Lung (tissue), 12 donors: ENCODE results near the gene SLC35B2. TPM values are rescaled to one million over a fixed set of nuclear protein-coding genes. Genes with fewer than 3 reads are reported as not detected.

Experiments used
- ATAC-seq: fragments of 200-7000 bp; cut with Tn5 transposase; one replicate; pipeline ENCODE4 v1.9.1; 2020; ENCODE audit warnings: moderate number of reproducible peaks; ENCODE audit not compliant: insufficient read depth, low FRiP score
- DNase-seq, 3 donors: peaks; one replicate each; pipeline ENCODE4 v3.0.0-alpha.2; 2013 to 2017
- H3K27ac ChIP-seq, 2 donors: one replicate each; pipeline ENCODE4 v1.5.1; 2013; ENCODE audit warnings: mild to moderate bottlenecking in 2 of 2, moderate library complexity in 2 of 2, control low read depth in 1 of 2, inconsistent platforms in 1 of 2, low read depth in 1 of 2, low read length in 1 of 2
- H3K27me3 ChIP-seq, 3 donors: one replicate each; pipeline ENCODE4 v1.5.1; 2013; ENCODE audit warnings: low read length in 2 of 3; ENCODE audit not compliant: control insufficient read depth in 3 of 3, insufficient read depth in 3 of 3
- H3K36me3 ChIP-seq, 4 donors: one replicate each; pipeline ENCODE4 v1.5.1; 2013; ENCODE audit warnings: low read length in 4 of 4, mild to moderate bottlenecking in 1 of 4, moderate library complexity in 1 of 4; ENCODE audit not compliant: control insufficient read depth in 4 of 4, insufficient read depth in 4 of 4
- H3K4me1 ChIP-seq, 5 donors: one replicate each; pipeline ENCODE4 v1.5.1; 2013; ENCODE audit warnings: low read length in 5 of 5, mild to moderate bottlenecking in 2 of 5, moderate library complexity in 1 of 5; ENCODE audit not compliant: control insufficient read depth in 5 of 5, insufficient read depth in 5 of 5
- H3K4me3 ChIP-seq: one replicate; pipeline ENCODE4 v1.5.1; 2013; ENCODE audit warnings: mild to moderate bottlenecking, control low read depth, moderate library complexity
- H3K9ac ChIP-seq, 2 donors: one replicate each; pipeline ENCODE4 v1.5.1; 2013; ENCODE audit warnings: low read length in 2 of 2, control low read depth in 1 of 2; ENCODE audit not compliant: insufficient read depth in 1 of 2
- H3K9me3 ChIP-seq, 4 donors: one replicate each; pipeline ENCODE4 v1.5.1; 2013; ENCODE audit warnings: low read length in 3 of 4, mild to moderate bottlenecking in 1 of 4, moderate library complexity in 1 of 4; ENCODE audit not compliant: control insufficient read depth in 4 of 4, insufficient read depth in 3 of 4
- WGBS, 2 donors: extraction: QIAGEN DNeasy Blood & Tissue Kit; methylation state at CpG; one replicate each; pipeline ENCODE4 v1.1.7; 2013; 5-methylcytosine and 5-hydroxymethylcytosine counted together
- polyA plus RNA-seq, 2 donors: library from polyadenylated mRNA; stranded (reverse); fragments of 200-250 nt; gene quantifications; one replicate each; pipeline ENCODE4 v1.2.1, GENCODE V29; 2013
- total RNA-seq, 2 donors: library from RNA; depleted of rRNA in 1 of 2; stranded (reverse); fragments of >200 nt in 1 of 2; gene quantifications; one replicate each; pipeline ENCODE4 v1.2.1, GENCODE V29; 2014 to 2021
- TF ChIP-seq, protein P1 (sequence below): IDR thresholded peaks from 2 replicates; pipeline ENCODE4 v1.5.1; 2012; ENCODE audit warnings: mild to moderate bottlenecking; ENCODE audit errors: control extremely low read depth, extremely low read depth
- donor health status: control.
- donor health status: control.
- donor health status: Bipolar disorder and iron deficiency.
- donor health status: healthy.
- donor health status: DM: yes; HTN: yes; CAD: no.

Gene SLC35B2
- total and polyA plus RNA-seq, 4 donors, result 15.0 to 44.4 (median 34.9) TPM

- peaks cover 27 to 43% (median 36%) of the 10 kb centered on the region in 4 donors for H3K36me3 ChIP-seq
- WGBS, 2 donors, result 26 to 27% methylated on average over 15 of the region's 15 CpGs
- DNase-seq (no peak), ATAC-seq (peak; percentile 2)
- H3K27me3 ChIP-seq, result no peaks in the 10 kb centered on the region
- peak overlapping the region in 1 of 2 donors; percentile 1 for H3K9ac ChIP-seq
- peak overlapping the region; percentile 83 for H3K4me3 ChIP-seq
- H3K27ac ChIP-seq, result peak overlapping the region; percentile 89
- no peaks in the 10 kb centered on the region for H3K9me3 ChIP-seq
- H3K4me1 ChIP-seq, result peaks cover 0 to 19% (median 5%) of the 10 kb centered on the region in 5 donors
- TF ChIP-seq, protein P1, sequence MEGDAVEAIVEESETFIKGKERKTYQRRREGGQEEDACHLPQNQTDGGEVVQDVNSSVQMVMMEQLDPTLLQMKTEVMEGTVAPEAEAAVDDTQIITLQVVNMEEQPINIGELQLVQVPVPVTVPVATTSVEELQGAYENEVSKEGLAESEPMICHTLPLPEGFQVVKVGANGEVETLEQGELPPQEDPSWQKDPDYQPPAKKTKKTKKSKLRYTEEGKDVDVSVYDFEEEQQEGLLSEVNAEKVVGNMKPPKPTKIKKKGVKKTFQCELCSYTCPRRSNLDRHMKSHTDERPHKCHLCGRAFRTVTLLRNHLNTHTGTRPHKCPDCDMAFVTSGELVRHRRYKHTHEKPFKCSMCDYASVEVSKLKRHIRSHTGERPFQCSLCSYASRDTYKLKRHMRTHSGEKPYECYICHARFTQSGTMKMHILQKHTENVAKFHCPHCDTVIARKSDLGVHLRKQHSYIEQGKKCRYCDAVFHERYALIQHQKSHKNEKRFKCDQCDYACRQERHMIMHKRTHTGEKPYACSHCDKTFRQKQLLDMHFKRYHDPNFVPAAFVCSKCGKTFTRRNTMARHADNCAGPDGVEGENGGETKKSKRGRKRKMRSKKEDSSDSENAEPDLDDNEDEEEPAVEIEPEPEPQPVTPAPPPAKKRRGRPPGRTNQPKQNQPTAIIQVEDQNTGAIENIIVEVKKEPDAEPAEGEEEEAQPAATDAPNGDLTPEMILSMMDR, result no peak
Observed at GRCh38 chr6:44255871-44256774, 1.2 kb downstream of the SLC35B2 start.

DNA sequence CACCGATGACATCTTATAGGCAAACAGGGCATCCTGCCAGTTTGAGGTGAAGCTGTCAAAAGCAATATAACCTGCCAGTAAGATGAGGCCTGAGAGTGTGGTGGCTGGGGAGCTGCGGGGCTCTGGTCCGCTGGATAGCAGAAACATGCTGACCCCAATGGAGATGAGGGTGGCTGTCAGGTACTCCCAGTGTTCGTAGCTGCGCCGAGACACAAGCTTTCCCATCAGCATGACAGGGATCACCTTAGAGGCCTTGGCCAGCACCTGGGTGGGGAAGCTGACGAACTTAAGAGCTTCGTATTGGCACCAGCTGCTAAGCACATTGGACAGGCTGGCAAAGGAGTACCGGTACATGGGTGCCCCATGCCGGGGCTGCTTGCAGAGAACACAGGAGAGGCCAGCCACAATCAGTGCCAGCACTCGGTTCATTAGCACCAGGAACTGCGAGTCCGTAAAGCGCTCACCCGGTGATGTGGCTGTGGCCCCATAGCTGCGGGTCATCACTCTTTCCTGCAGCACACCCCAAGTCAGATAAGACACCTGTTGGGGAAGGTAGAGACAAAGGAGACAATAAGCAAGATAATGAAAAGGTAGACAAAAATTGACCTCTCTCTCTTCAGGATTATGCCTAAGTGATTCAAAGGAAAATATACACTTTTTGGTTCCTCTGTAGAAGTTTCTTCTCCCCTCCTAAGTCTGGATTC is 2.1 kb downstream of the SLC35B2 start:
- Histone ChIP-seq H3K9me3 (no peaks in the 10 kb centered on the region), H3K4me3 (no peak overlapping the region), H3K36me3 (peaks cover 36 to 46% (median 42%) of the 10 kb centered on the region in 4 donors), H3K27ac (no peak overlapping the region), H3K4me1 (peaks cover 0 to 19% (median 5%) of the 10 kb centered on the region in 5 donors), H3K9ac (no peak overlapping the region), H3K27me3 (no peaks in the 10 kb centered on the region)
- WGBS, 2 donors, result 77 to 83% methylated on average over 16 of the region's 16 CpGs
- no peak for DNase-seq
- TF ChIP-seq, protein P1, result no peak
- no peak for ATAC-seq

GRCh38 chr6:44254191-44255104 is 2.9 kb downstream of the SLC35B2 start:
- no peaks in the 10 kb centered on the region for H3K9me3 ChIP-seq
- TF ChIP-seq, protein P1, result no peak
- ATAC-seq (no peak), DNase-seq (no peak)
- peaks cover 0 to 19% (median 5%) of the 10 kb centered on the region in 5 donors for H3K4me1 ChIP-seq
- H3K9ac ChIP-seq, result no peak overlapping the region
- WGBS, 2 donors, result 83 to 89% methylated on average over 12 of the region's 12 CpGs
- no peaks in the 10 kb centered on the region for H3K27me3 ChIP-seq
- H3K27ac ChIP-seq, result no peak overlapping the region
- peaks cover 44 to 51% (median 45%) of the 10 kb centered on the region in 4 donors for H3K36me3 ChIP-seq
- H3K4me3 ChIP-seq, result no peak overlapping the region
